Testis (tissue), 3 donors: Measurements from ENCODE around the gene GNB5. TPM values are rescaled to one million over a fixed set of nuclear protein-coding genes. Genes with fewer than 3 reads are reported as not detected.

Experiments used
- DNase-seq: peaks from one replicate; pipeline ENCODE4 v3.0.0-alpha.2; 2019
- H3K27ac ChIP-seq, 2 donors: fragments of 200-600 bp; sonication (generic); one replicate each; pipeline ENCODE4 v1.5.1; 2019
- H3K27me3 ChIP-seq: fragments of 200-600 bp; sonication (generic); one replicate; pipeline ENCODE4 v1.5.1; 2019
- H3K36me3 ChIP-seq: fragments of 200-600 bp; sonication (generic); one replicate; pipeline ENCODE4 v1.5.1; 2017; ENCODE audit warnings: low read depth; ENCODE audit errors: missing control alignments
- H3K4me1 ChIP-seq: fragments of 200-600 bp; sonication (generic); one replicate; pipeline ENCODE4 v1.5.1; 2019
- H3K4me3 ChIP-seq, 2 donors: fragments of 200-600 bp; sonication (generic); one replicate each; pipeline ENCODE4 v1.5.1; 2017 to 2019
- H3K9me3 ChIP-seq: fragments of 200-600 bp; sonication (generic); one replicate; pipeline ENCODE4 v1.5.1; 2017
- CTCF ChIP-seq, 3 experiments: fragments of 450-650 bp in 2 of 3; fragments of 200-600 bp in 1 of 3; sonication (generic) in 1 of 3; IDR thresholded peaks; one replicate each; pipeline ENCODE4 v1.5.1; 2016 to 2019; ENCODE audit warnings: antibody characterized with exemption in 3 of 3, mild to moderate bottlenecking in 2 of 3, moderate library complexity in 1 of 3
- POLR2A ChIP-seq: fragments of 450-650 bp; IDR thresholded peaks from one replicate; pipeline ENCODE4 v1.6.1; 2017; ENCODE audit warnings: antibody characterized with exemption, mild to moderate bottlenecking, moderate library complexity
- WGBS, 2 donors: methylation state at CpG; one replicate each; pipeline ENCODE4 v1.1.5; 2018; 5-methylcytosine and 5-hydroxymethylcytosine counted together
- intact Hi-C: fragments of 100-400 bp; cut with DNase I; formaldehyde crosslinking; loops from one replicate; pipeline ENCODE4 v1.15.1; 2023; ENCODE audit warnings: low total_unique reads
- polyA plus RNA-seq: library from polyadenylated mRNA; stranded (reverse); fragments of 350-450 nt; fragmentation: Illumina TruSeq; extraction: RNeasy Lipid Tissue Mini Kit (QIAGEN cat#74804); gene quantifications from one replicate; pipeline ENCODE4 v1.2.3, GENCODE V29; 2014; ENCODE audit warnings: low read depth, low replicate concordance; ENCODE audit not compliant: insufficient read depth
- total RNA-seq, 2 donors: library from RNA; depleted of rRNA; stranded (reverse); fragments of >200 nt; gene quantifications; one replicate each; pipeline ENCODE4 v1.2.3, GENCODE V29; 2016

GNB5 gene
- total and polyA plus RNA-seq, 3 donors from 2014 or later: 37.1 to 82.3 (median 65.4) TPM

- WGBS, 2 donors: 83 to 88% methylated on average over 11 of the region's 11 CpGs
- H3K27me3 ChIP-seq: no peaks in the 10 kb centered on the region
- H3K27ac ChIP-seq: no peak overlapping the region
- intact Hi-C loops: no loop called here
- TF ChIP-seq POLR2A (no peak), CTCF (IDR thresholded peaks at IDR 0.05) (no peak)
- H3K9me3 ChIP-seq: no peaks in the 10 kb centered on the region
- H3K36me3 ChIP-seq: no peaks in the 10 kb centered on the region
- DNase-seq: no peak
- no peaks in the 10 kb centered on the region for H3K4me1 ChIP-seq
- no peak overlapping the region for H3K4me3 ChIP-seq
Measured at GRCh38 chr15:52124270-52124880, 66.8 kb downstream of the GNB5 start.

- intact Hi-C loops: no loop called here
- no peak for TF ChIP-seq CTCF (IDR thresholded peaks at IDR 0.05)
- TF ChIP-seq POLR2A: no peak
- Histone ChIP-seq H3K27me3 (no peaks in the 10 kb centered on the region), H3K27ac (no peak overlapping the region), H3K9me3 (no peaks in the 10 kb centered on the region), H3K36me3 (no peaks in the 10 kb centered on the region), H3K4me1 (no peaks in the 10 kb centered on the region), H3K4me3 (no peak overlapping the region)
- WGBS, 2 donors: 92 to 93% methylated on average over 2 of the region's 2 CpGs
- DNase-seq: no peak
Measured at GRCh38 chr15:52121896-52122295, 69.3 kb downstream of the GNB5 start.

GRCh38 chr15:52121006-52121405, 70.2 kb downstream of the GNB5 start:
- Histone ChIP-seq H3K9me3 (no peaks in the 10 kb centered on the region), H3K4me1 (no peaks in the 10 kb centered on the region), H3K4me3 (no peak overlapping the region), H3K36me3 (no peaks in the 10 kb centered on the region), H3K27me3 (no peaks in the 10 kb centered on the region), H3K27ac (no peak overlapping the region)
- no peak for DNase-seq
- whole genome bisulfite sequencing, 2 donors: 96 to 98% methylated on average over 5 of the region's 5 CpGs
- TF ChIP-seq CTCF (IDR thresholded peaks at IDR 0.05) (no peak), POLR2A (no peak)
- intact Hi-C loops: no loop called here

GRCh38 chr15:52120488-52120887, 70.7 kb downstream of the GNB5 start:
- Histone ChIP-seq H3K9me3 (no peaks in the 10 kb centered on the region), H3K36me3 (no peaks in the 10 kb centered on the region), H3K27me3 (no peaks in the 10 kb centered on the region), H3K4me1 (no peaks in the 10 kb centered on the region), H3K27ac (no peak overlapping the region), H3K4me3 (no peak overlapping the region)
- intact Hi-C loops: no loop called here
- no peak for DNase-seq
- WGBS, 2 donors: 68 to 80% methylated on average over 1 to 2 of the region's 2 CpGs
- TF ChIP-seq POLR2A (no peak), CTCF (IDR thresholded peaks at IDR 0.05) (no peak)
